Measurements from ENCODE around the gene ZNRF1. TPM values are rescaled to one million over a fixed set of nuclear protein-coding genes. Genes with fewer than 3 reads are reported as not detected.

The ZNRF1 gene
- total RNA-seq, 2 donors from 2014 or later: 27.7 to 29.7 TPM

- Histone ChIP-seq H3K4me1 (peaks cover 1% of the 10 kb centered on the region), H3K36me3 (no peaks in the 10 kb centered on the region), H3K4me3 (no peak overlapping the region), H3K9me3 (no peaks in the 10 kb centered on the region), H3K9ac (ENCODE audit: low read depth in 2 of 2, low read length in 2 of 2) (no peak overlapping the region), H3K27ac (no peak overlapping the region), H3K27me3 (no peaks in the 10 kb centered on the region)
- intact Hi-C loops (cut with DNase I): no loop called here
- no peak for DNase-seq
- TF ChIP-seq CTCF (IDR thresholded peaks at IDR 0.05): no peak
These were observed 101.1 kb downstream of the ZNRF1 start for GRCh38 chr16:75099738-75100602.

GRCh38 chr16:75100603-75100990, 101.8 kb downstream of the ZNRF1 start:
- intact Hi-C loops (cut with DNase I): no loop called here
- no peaks in the 10 kb centered on the region for H3K9me3 ChIP-seq
- peaks cover 5% of the 10 kb centered on the region for H3K4me1 ChIP-seq
- no peak for TF ChIP-seq CTCF (IDR thresholded peaks at IDR 0.05)
- no peak for DNase-seq
- H3K36me3 ChIP-seq: no peaks in the 10 kb centered on the region
- no peak overlapping the region for H3K4me3 ChIP-seq
- no peak overlapping the region for H3K9ac ChIP-seq (ENCODE audit: low read depth in 2 of 2, low read length in 2 of 2)
- H3K27me3 ChIP-seq: no peaks in the 10 kb centered on the region
- no peak overlapping the region for H3K27ac ChIP-seq

GRCh38 chr16:75101635-75102034, 102.8 kb downstream of the ZNRF1 start:
- H3K9me3 ChIP-seq: no peaks in the 10 kb centered on the region
- no peaks in the 10 kb centered on the region for H3K36me3 ChIP-seq
- peaks cover 5% of the 10 kb centered on the region for H3K4me1 ChIP-seq
- intact Hi-C loops (cut with DNase I): no loop called here
- H3K27ac ChIP-seq: no peak overlapping the region
- no peak overlapping the region for H3K9ac ChIP-seq (ENCODE audit: low read depth in 2 of 2, low read length in 2 of 2)
- no peak for TF ChIP-seq CTCF (IDR thresholded peaks at IDR 0.05)
- H3K4me3 ChIP-seq: no peak overlapping the region
- DNase-seq: no peak
- H3K27me3 ChIP-seq: no peaks in the 10 kb centered on the region

- no peak for TF ChIP-seq CTCF (IDR thresholded peaks at IDR 0.05)
- H3K9ac ChIP-seq (ENCODE audit: low read depth in 2 of 2, low read length in 2 of 2): no peak overlapping the region
- H3K27me3 ChIP-seq: no peaks in the 10 kb centered on the region
- no peak overlapping the region for H3K27ac ChIP-seq
- no peaks in the 10 kb centered on the region for H3K9me3 ChIP-seq
- H3K4me1 ChIP-seq: peaks cover 5% of the 10 kb centered on the region
- intact Hi-C loops (cut with DNase I): no loop called here
- no peak for DNase-seq
- H3K4me3 ChIP-seq: no peak overlapping the region
- H3K36me3 ChIP-seq: no peaks in the 10 kb centered on the region
These were observed 103.8 kb downstream of the ZNRF1 start for GRCh38 chr16:75102595-75102994.

GRCh38 chr16:75103994-75104393, 105.2 kb downstream of the ZNRF1 start:
- peaks cover 5% of the 10 kb centered on the region for H3K4me1 ChIP-seq
- TF ChIP-seq CTCF (IDR thresholded peaks at IDR 0.05): no peak

More at GRCh38 chr16:75103994-75104393, 105.2 kb downstream of the ZNRF1 start:
- intact Hi-C loops (cut with DNase I): no loop called here
- H3K9me3 ChIP-seq: no peaks in the 10 kb centered on the region
- H3K4me3 ChIP-seq: no peak overlapping the region
- no peaks in the 10 kb centered on the region for H3K27me3 ChIP-seq
- no peaks in the 10 kb centered on the region for H3K36me3 ChIP-seq
- DNase-seq: no peak
- H3K9ac ChIP-seq (ENCODE audit: low read depth in 2 of 2, low read length in 2 of 2): no peak overlapping the region
- H3K27ac ChIP-seq: no peak overlapping the region
